NCI-H2196 treated with DMSO at 0.1 percent for 48 hours (cell line): ENCODE results near the gene CD79B.

Experiments
- DNase-seq: peaks from one replicate; lab custom pipeline; 2025; ENCODE audit not compliant: unreplicated experiment; lab: John Stamatoyannopoulos, UW

The CD79B gene

DNA sequence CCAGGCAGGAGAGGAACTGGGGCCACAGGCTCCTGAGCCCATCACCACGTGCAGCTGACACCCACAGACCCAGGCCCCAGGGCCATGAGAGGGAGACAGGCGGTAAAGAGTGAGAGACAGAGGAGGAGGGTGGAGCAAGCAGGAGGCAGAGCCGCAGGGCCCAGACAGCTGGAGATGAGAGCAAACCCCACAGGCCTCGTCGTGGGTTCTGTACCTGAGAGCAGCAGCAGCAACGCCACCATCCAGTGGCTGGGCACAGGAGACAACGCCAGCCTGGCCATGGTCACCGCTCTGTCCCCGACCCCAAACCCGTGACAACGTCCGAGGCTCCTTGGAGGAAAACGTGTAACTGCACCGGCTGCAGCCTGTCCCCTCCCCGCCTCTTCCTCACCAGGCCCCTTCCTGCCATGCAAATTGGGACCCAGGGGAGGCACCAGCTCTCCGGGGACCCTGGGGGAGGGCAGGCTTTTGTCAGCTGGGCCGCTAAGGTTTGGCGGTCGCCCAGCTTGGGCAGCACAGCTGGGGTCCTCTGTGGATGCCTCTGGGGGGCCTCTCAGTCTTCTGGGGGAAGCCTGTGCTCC lies at the start of gene CD79B:
Gene CD79B, minus strand, starts transcription at position 351 of the 581 bp plus-strand sequence. Its CDS starts 70 bp downstream, at position 281.
- DNase-seq = no peak

DNA sequence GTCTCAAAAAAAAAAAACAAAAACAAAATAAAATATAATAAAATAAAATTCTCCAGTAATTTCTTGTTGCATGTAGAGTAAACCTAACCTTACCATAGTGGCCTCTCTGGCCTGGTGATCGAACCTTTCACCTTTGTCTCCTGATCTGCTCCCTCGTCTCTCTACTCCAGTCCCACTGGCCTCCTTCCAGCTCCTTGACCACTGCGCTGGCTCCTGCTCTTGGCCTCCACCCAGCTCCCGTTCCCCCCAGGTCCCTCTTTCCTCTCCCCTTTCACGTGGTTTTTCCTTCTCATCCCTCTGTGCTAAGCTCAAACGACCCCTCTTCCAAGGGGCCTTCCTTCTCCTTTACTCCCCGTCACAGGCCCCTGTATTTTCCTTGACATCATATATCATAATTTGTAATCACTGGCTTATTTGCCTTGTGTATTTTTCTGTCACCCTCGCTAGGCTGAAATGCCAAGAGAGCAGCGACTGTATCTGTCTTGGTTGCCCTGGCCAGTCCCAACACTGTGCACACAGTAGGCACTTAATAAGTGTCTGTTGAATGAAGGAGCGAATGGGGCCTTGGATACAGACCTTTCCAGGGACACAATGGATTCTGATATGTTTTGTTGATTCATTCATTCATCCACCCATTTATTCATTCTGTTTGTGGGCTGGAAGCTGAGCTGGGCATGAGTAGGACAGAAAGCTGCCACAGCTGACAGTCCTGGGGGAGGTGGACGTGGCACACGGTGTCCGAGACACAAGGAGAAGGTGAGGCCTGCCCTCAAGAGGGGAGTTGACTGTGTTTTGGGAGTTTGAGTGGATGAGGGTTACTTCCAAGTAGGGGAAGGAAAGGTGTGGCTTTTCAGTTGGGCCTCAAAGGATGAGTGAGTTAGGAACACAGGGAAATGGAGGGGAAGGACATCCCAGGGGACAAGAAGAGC lies 46.4 kb upstream of the CD79B start:
- DNase-seq = no peak

DNA sequence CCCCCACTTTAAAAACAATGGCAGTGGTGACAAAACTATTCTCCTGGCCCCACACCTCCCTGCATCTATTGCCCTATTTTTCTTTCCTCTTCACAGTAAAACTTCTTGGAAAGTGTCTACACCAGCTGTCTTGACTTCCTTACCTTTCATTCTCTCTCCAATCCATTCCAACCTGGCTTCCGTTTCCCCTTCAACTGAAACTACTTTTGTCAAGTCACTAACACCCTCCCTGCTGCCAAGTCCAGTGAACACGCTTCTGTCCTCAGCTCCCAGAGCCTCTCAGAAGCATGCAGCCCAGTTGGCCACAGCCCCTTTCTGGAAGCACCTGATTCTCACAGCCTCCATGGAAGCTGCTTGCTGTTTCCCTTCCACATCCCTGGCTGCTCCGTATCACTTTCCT lies 44.6 kb upstream of the CD79B start:
- no peak for DNase-seq

DNA sequence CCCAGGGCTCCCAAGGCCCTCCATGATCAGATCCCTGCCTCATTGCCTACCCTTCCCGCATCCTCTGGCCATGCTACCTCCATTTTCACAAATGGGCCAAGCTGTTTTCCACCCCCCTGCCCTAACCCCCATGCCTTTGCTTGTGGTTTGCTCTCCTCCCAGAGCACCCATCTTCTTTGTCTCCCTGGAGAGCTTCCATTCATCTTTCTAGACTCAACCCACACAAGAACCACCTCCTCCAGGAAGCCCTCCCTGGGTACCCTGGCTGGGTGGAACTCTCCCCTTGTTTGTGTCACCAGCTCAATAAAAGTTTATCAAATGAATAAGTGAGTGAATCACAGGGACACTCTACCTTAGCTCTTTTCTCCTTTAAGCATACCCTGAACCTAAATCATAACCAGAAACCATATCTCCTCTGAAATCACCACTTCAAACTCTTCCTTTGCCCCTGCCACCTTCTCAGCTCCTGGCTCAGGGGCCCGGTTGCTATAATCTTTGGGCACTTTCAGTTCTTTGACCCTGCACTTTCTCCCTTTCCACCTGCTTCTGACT lies 43.5 kb upstream of the CD79B start:
- DNase-seq = no peak

DNA sequence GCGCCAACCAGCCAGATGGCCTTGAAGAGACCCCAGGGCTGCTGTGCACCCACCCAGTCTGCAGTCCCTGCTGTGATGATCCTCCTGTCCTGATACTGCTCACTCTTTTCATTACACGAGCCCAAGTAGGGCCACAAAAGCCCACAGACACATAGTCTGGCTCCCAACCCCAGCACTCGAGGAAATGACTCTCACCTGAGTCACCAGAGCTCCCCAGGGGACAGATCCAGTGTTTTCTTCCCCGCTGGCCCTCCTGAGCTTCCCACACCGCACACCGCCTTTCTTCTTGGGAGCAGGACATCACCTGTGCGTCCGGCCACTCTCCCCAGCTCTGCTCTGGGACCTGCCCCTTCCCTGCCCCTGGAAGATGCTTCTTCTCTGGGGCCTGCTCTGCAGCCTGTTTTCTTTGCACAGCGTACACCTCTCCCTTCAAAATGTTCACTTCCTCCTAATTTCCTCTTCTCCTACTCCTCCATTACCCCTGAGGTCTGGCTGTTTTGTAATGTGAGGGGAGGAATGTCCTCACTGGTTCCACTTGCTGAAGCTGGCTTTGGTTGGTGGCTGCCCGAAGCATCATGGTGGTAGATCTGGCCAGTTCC lies 42.6 kb upstream of the CD79B start:
- DNase-seq = no peak

DNA sequence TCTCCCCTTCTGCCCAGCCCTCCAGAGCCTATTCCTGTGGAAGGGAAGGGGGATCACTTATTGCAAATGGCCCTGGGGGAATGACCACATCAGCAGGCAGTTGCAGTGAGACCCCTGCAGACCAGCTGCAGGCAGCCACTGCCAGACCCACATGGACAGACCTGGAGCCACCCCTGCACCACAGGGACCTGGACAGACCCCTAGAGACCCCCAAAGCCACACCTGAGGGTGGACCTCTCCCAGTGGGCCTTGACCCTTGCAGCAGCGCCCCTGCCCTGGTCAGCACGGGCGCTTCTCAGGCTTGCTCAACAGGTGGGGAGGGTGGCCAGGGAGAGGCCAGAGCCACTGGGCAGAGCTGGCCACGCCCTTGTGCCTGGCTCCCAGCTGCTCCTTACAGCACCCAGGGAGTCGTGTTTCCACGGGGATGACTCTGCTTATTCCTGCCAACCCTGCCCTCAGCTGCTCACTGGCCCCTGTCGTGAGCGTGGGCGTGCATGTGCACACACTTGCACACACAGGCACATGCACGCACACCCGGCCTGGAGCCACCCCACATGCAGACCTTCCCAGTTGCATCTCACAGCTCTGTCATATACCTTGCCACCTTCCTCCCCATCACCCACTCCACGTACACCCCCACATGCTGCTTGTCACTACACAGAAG lies 41.9 kb upstream of the CD79B start:
- DNase-seq = peak; percentile 66

DNA sequence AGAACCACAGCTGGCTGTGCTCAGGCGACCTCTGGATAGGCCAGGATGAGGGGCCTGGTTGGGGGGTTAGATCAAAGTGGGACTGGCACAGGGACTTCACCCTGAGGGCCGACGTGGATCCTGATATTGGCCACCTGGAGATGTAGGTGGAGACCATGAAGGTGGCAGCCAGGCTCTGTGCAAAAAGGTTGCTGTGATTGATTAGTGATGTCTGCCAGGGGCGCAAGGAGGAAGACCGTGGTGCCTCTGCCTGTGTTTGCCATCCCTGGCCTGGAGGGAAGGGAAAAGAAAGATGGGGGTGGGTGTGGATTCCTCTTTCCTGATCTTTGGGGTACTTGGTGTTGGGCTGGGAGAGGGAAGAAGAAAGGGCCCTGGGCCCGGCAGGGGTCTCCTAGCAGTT lies 41.1 kb upstream of the CD79B start:
- DNase-seq = no peak

DNA sequence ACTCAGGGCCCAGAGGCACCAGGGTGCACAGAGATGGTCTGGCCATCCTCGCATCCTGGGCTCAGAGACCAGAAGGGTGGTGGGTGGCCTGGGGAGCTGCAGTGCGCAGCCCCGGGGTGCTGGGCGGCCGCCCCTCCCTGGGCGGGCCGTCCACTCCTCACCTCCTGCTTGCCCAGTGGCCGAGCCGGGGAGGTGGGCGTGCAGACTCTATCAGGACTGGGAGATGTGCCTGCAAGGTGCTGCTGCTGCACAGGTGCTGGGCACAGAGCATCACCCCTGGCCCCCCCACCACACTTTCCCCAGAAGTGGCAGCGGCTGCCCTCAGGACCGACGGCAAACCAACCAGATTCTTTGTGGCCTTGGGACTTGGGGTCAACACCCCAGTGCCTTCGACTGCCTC lies 40.7 kb upstream of the CD79B start, which contains the start of gene SCN4A:
Gene SCN4A, minus strand, starts transcription at position 123 of the 400 bp plus-strand sequence. Its CDS starts 77 bp downstream, at position 46.
- no peak for DNase-seq

DNA sequence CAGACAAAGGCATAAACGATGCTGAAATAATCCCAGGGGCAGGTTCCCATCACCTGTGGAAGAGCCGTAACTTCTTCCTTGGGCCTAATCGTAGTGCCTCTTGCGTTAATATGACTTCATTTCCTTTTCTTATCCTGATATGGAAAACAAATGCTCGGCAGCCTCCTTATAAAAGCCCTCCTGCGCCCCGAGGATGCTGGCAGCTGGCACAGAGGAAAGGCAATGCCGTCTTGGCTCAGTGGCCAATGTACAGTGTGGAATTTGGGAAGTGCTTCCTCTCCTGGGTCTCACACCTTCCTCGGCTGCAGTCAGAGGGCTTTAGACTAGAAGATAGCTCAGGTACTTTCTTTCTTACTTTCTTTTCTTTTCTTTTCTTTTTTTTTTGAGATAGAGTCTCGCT lies 37.1 kb upstream of the CD79B start:
- DNase-seq = no peak

DNA sequence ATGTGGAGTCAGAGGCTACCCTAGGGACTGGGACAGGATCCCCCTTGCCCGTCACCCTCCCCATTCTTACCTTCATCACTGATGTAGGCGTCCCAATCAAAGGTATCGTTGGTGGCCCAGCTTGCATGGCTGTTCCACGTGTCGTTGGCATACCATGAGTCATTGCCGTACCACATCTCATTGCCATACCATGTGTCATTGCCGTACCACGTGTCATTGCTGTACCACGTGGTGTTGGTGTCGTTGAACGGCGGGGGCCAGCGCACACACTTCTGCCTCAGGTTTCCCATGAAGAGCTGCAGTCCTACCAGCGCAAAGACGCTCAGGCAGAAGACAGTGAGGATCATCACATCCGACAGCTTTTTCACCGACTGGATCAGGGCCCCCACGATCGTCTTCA lies 35.8 kb upstream of the CD79B start:
- no peak for DNase-seq

DNA sequence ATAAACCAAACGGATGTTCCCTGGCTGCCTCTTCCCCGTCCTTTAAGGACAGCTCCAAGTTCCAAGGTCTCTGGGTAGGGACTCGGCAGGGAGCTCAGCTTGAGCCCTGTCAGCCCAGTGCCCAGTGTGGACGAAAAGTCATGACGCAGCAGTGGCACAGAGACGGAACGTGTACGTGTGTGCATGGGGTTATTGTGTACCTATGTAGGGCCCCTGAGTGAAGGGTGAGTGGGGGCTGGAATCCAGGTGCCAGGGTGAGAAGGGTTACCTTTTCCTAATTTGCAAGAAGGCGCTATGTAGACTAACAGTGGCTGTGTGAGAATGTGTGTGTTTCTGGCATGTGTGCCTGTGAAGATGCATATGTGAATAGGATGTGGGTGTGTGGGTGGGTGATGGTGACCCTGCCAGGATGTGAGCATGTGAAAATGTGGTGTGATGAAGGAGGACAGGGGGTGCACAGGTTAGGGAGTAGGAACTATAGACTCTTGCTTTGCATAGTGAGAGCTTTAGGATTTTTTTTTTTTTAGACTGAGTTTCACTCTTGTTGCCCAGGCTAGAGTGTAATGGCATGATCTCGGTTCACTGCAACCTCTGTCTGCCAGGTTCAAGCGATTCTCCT lies 34.6 kb upstream of the CD79B start:
- DNase-seq = no peak

DNA sequence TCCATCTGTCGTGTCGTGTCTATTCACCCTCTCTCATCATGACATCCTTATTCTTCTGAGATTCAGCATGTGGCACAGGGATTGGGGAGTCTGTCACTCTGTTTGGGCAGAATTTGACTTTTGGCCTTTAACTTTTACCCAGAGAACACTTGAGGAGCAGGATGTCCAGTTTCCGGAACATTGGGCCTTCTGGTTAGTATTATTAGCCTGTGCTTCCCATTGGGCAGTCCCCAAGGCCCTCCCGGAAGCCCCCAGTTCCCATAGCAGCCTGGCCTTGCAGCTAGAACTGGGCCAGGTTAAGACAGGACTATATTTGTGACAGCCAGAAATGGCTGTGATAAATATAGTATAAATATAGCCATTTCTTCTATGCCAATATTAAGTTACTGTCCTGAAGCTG lies 31.0 kb upstream of the CD79B start:
- DNase-seq = no peak

DNA sequence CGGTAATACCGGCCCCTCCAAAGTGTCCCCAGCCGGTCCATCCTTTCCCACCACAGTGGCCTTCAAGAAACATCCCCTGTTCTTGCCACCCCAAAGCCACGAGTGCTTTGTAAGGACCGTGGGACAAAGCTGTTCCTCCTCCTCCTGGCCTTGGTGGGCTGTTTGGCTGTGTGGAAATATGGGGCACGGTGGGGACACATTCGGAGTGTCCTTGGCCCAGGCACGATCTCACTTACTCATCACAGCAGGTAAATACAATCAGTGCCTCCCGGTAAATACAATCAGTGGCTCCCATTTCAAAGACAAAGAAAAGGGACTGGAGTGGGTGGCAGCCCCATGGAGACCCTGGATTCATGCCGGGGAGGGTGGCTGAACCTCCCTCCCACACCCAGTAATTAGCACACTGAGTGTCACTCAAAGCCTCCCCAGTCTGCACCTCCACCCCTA lies 30.2 kb upstream of the CD79B start:
- no peak for DNase-seq

DNA sequence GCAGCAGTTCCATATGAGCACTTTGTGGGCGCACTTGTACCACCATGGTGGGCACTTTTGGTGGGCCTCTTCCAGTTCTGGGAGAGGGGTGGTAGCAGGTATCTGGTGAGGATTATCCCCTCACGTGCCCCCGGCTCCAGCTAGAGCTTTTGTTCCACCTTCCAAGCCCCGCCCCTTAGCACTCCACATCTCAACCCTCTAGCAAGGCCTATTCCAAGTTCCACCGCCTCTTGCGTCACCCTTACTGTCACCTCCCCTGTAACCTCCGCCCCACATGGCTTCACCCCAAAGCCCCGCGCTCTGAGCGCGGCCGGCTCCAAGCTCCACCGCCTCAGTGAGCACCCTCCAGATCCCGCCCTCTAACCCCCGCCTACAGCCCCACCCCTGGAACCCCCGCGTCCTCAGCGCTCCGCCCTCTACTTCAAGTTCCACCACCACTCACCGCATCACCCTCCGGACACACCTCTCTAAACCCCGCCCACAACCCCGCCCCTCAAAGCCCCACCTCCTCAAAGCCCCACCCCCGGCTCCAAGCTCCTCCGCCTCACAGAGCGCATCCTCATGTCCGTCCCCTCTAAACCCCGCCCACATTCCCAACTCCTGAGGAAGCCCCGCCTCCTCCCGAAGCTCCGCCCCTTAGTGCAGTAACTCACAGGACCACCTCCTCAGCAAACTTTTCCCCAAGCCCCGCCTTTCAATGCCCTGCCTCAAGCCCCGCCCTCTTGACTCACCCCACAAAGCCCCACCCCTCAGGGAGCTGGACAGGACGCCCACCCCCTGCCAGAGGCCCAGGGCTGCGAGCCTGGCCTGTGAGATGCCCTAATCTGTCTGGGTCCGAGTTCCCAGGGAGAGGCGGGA lies 29.5 kb upstream of the CD79B start:
- no peak for DNase-seq

DNA sequence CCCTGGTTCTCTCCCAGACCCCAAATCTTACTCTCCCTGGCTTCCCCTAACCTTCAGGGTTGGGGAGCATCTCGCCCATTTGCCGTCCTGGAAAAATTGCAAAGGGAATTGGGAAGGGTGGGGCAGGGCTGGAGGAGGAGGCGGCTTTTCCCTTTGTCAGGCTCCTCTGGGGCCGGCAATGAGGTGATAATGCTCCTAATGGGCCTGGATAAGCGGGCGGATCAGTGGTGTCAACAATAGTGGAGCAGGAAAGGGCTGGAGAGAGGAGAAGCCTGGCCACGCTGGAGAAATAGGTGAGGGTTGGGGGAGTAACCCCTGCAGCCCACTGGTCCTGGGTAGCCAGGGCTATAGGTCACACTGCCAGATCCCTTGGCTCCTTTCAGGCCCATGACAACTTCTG lies 28.3 kb upstream of the CD79B start:
- no peak for DNase-seq

DNA sequence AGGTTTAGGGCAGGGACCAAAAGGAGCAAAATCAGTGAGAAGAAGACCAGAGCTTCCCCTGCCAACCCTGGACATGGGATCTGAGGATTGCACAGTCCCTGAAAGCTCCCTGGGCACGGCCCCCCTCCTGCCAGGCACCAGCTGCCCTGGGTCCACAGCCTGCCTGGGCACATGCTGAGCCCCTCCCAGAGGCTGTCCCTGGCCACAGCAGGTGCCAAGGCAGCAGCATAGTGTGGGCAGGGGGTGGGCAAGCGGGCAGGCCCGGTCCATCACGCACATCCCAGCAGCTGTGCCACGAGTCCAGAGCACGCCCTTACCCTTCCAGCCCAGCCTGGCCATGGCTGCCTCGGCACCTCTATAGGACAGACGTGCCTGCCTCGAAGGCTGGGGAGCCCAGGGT lies 27.9 kb upstream of the CD79B start:
- no peak for DNase-seq

DNA sequence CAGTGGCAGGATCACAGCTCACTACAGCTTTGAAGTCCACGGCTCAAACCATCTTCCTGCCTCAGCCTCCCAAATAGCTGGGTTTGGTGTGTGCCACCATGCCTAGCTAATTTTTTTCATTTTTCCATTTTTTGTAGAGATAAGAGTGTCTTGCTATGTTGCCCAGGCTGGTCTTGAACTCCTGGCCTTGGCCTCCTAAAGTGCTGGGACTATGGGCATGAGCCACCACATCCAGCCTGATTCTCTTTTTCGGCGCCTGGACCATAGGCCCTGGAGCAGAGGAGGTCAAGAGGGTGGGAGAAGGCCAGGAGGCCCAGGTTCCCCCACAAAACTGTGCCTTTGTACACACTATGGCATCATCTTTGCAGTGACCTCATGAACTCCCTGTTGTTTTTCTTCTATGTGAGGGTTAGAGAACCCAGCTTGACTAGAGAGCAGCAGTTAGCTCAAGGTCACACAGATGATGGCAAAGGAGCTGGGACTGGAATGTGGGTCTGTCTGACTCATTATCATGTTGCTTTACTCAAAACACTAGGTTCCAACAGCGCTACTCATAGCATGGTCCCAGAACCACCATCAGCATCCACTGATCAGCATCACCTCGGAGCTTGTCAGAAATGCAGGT lies 24.3 kb upstream of the CD79B start:
- no peak for DNase-seq

DNA sequence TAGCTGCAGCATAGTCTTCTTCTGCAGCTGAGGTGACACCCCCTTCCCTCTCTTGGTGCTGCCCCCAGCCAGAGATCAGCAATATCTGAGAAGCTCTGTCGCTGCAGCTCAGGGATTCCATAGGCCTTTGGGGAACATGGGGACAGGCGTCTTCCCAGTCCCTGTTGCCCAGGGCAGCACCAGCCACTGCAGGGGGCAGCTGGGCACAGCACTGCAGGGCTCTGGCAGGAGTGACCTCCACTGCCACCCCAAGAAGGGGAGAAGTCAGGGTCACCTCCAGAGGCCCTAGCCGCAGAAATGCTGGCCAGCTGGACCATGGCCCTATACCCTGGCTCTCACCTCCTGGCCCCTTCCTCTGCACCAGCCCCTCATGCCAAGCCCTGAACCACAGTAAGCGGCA lies 23.7 kb upstream of the CD79B start:
- DNase-seq = no peak

DNA sequence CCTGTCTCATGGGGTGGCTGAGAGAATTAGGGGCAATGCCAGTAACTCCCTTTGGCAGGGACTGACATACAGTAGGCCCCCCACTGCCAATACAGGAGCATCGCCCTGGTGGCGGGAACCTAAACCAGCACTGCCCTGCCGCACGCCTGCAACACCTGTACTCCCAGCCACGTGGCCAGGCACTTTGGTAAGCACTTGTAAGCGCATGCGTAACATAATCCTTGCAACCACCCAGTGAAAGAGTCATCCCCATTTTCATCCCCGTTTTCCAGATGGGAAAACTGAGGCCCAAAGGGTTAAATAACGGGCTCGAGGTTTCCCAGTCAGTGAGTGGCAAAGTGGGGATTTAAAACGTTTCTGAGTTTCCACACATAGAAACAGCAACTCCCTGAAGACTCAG lies 23.1 kb upstream of the CD79B start:
- DNase-seq = no peak
